Thyroid gland (tissue), 4 donors: ENCODE data around the gene HACD2. TPM values are rescaled to one million over a fixed set of nuclear protein-coding genes. Genes with fewer than 3 reads are reported as not detected.
A peak's percentile ranks its signal among the peaks of the same experiment; 100 is the strongest.
"Not testable (repeated sequence)": the region's sequence is repeated elsewhere in the genome, so short reads cannot be mapped to it uniquely, and the experiment has no call there.

Source experiments
- DNase-seq, 2 donors: peaks; one replicate each; pipeline ENCODE4 v3.0.0-alpha.2; 2019
- H3K27ac ChIP-seq, 3 donors: fragments of 200-600 bp; sonication (generic); 1 replicate in 2 of 3; 2 replicates in 1 of 3; pipeline ENCODE4 v1.5.1; 2016 to 2019; ENCODE audit warnings: mild to moderate bottlenecking in 1 of 3, moderate library complexity in 1 of 3
- H3K27me3 ChIP-seq: fragments of 200-600 bp; sonication (generic); one replicate; pipeline ENCODE4 v1.5.1; 2019
- H3K36me3 ChIP-seq, 2 donors: fragments of 200-600 bp; sonication (generic); one replicate each; pipeline ENCODE4 v1.5.1; 2016 to 2019
- H3K4me1 ChIP-seq, 2 donors: fragments of 200-600 bp; sonication (generic); one replicate each; pipeline ENCODE4 v1.5.1; 2017 to 2019
- H3K4me3 ChIP-seq, 3 donors: fragments of 200-600 bp; sonication (generic); replicated peaks in 1 of 3; 1 replicate in 2 of 3; 2 replicates in 1 of 3; pipeline ENCODE4 v1.5.1; 2016; ENCODE audit warnings: mild to moderate bottlenecking in 1 of 3
- H3K9me3 ChIP-seq: fragments of 200-600 bp; sonication (generic); one replicate; pipeline ENCODE4 v1.5.1; 2017
- CTCF ChIP-seq, 6 experiments: fragments of 200-600 bp in 3 of 6; fragments of 450-650 bp in 3 of 6; sonication (generic) in 3 of 6; IDR thresholded peaks; one replicate each; pipeline ENCODE4 v1.5.1; 2016 to 2019; ENCODE audit warnings: antibody characterized with exemption in 6 of 6, mild to moderate bottlenecking in 2 of 6, inconsistent platforms in 1 of 6, moderate library complexity in 1 of 6
- POLR2A ChIP-seq, 2 donors: fragments of 450-650 bp; IDR thresholded peaks; one replicate each; pipeline ENCODE4 v1.6.1; 2017; ENCODE audit warnings: antibody characterized with exemption in 2 of 2, mild to moderate bottlenecking in 2 of 2, moderate library complexity in 1 of 2
- WGBS, 2 donors: methylation state at CpG; one replicate each; pipeline ENCODE4 v1.1.5; 2017; 5-methylcytosine and 5-hydroxymethylcytosine counted together
- intact Hi-C: fragments of 100-400 bp; cut with DNase I; formaldehyde crosslinking; loops from one replicate; pipeline ENCODE4 v1.15.1; 2023
- total RNA-seq, 4 donors: library from RNA; depleted of rRNA; stranded (reverse); fragments of >200 nt; gene quantifications; one replicate each; pipeline ENCODE4 v1.2.3, GENCODE V29; 2016

Gene HACD2
- total RNA-seq, 4 donors from 2014 or later = 27.8 to 38.3 (median 32.2) TPM

GRCh38 chr3:123493912-123494311 lies 90.9 kb downstream of the HACD2 start:
- no peak for TF ChIP-seq CTCF (IDR thresholded peaks at IDR 0.05)
- TF ChIP-seq POLR2A (IDR thresholded peaks at IDR 0.05) = no peak
- no peak overlapping the region for H3K4me3 ChIP-seq
- 95% methylated on average over 4 of the region's 4 CpGs for WGBS, 2 donors
- H3K36me3 ChIP-seq = peaks cover 0 to 2% of the 10 kb centered on the region in 2 donors
- no peak overlapping the region for H3K27ac ChIP-seq
- no peaks in the 10 kb centered on the region for H3K9me3 ChIP-seq
- no peaks in the 10 kb centered on the region for H3K4me1 ChIP-seq
- intact Hi-C loops = no loop called here
- H3K27me3 ChIP-seq = no peaks in the 10 kb centered on the region
- no peak for DNase-seq

- Histone ChIP-seq H3K27me3 (no peaks in the 10 kb centered on the region), H3K4me3 (no peak overlapping the region), H3K9me3 (no peaks in the 10 kb centered on the region), H3K4me1 (no peaks in the 10 kb centered on the region), H3K27ac (no peak overlapping the region), H3K36me3 (peaks cover 0 to 2% of the 10 kb centered on the region in 2 donors)
- DNase-seq = no peak
- TF ChIP-seq CTCF (IDR thresholded peaks at IDR 0.05) (no peak), POLR2A (IDR thresholded peaks at IDR 0.05) (no peak)
- intact Hi-C loops = no loop called here
- 79 to 85% methylated on average over 4 of the region's 4 CpGs for WGBS, 2 donors
Observed at GRCh38 chr3:123491966-123492587, 92.8 kb downstream of the HACD2 start.

- Histone ChIP-seq H3K27ac (no peak overlapping the region), H3K9me3 (no peaks in the 10 kb centered on the region), H3K36me3 (peaks cover 0 to 2% of the 10 kb centered on the region in 2 donors), H3K27me3 (no peaks in the 10 kb centered on the region), H3K4me3 (no peak overlapping the region), H3K4me1 (no peaks in the 10 kb centered on the region)
- peak; percentile 60 to 65 for DNase-seq
- WGBS, 2 donors = 9% methylated on average over 8 of the region's 8 CpGs
- intact Hi-C loops = loop anchor here (5.0 to 10.0 kb wide), 2 partner anchors 65 to 162 kb away; no protein-coding TSS in a partner anchor
- TF ChIP-seq CTCF (IDR thresholded peaks at IDR 0.05) = peak; percentile 52 to 84 (median 68)
- no peak for TF ChIP-seq POLR2A (IDR thresholded peaks at IDR 0.05)
Observed at GRCh38 chr3:123489400-123490004, 95.4 kb downstream of the HACD2 start.

GRCh38 chr3:123488645-123489347 lies 96.1 kb downstream of the HACD2 start:
- 59 to 82% methylated on average over 5 of the region's 5 CpGs for WGBS, 2 donors
- Histone ChIP-seq H3K27ac (no peak overlapping the region), H3K27me3 (no peaks in the 10 kb centered on the region), H3K4me3 (no peak overlapping the region), H3K4me1 (no peaks in the 10 kb centered on the region), H3K9me3 (no peaks in the 10 kb centered on the region), H3K36me3 (no peaks in the 10 kb centered on the region)
- intact Hi-C loops = loop anchor here (5.0 to 10.0 kb wide), 2 partner anchors 66 to 161 kb away; no protein-coding TSS in a partner anchor
- TF ChIP-seq CTCF (IDR thresholded peaks at IDR 0.05) (no peak), POLR2A (IDR thresholded peaks at IDR 0.05) (no peak)
- DNase-seq = no peak

- intact Hi-C loops = loop anchor here (5.0 to 10.0 kb wide), 2 partner anchors 68 to 160 kb away; no protein-coding TSS in a partner anchor
- not testable (repeated sequence) for H3K9me3 ChIP-seq, H3K4me3 ChIP-seq, H3K4me1 ChIP-seq, DNase-seq, H3K27me3 ChIP-seq, H3K27ac ChIP-seq, H3K36me3 ChIP-seq
- 87 to 88% methylated on average over 8 of the region's 8 CpGs for WGBS, 2 donors
Observed at GRCh38 chr3:123487063-123487462, 97.8 kb downstream of the HACD2 start.
